Measurements from ENCODE around the gene HMGN2. TPM values are rescaled to one million over a fixed set of nuclear protein-coding genes. Genes with fewer than 3 reads are reported as not detected.
A peak's percentile ranks its signal among the peaks of the same experiment; 100 is the strongest.

HMGN2 gene
- polyA plus RNA-seq, 1 donor (not counting 4 experiments of a cell fraction or from before 2014, with no cell fraction given): 130 TPM

GRCh38 chr1:26468911-26469310 lies 3.3 kb upstream of the HMGN2 start:
- H3K4me3 ChIP-seq (ENCODE audit: control insufficient read depth in 2 of 3, extremely low read depth in 1 of 3, insufficient read depth in 2 of 3, low read depth in 1 of 3, low read length in 3 of 3): no peak overlapping the region
- DNase-seq (ENCODE audit: low read depth, low spot score) (peak; percentile 9), FAIRE-seq (peak; percentile 76)
- H3K9ac ChIP-seq (ENCODE audit: control insufficient read depth, extremely low read depth, insufficient read depth, low read length): no peak overlapping the region
- H3K79me2 ChIP-seq (ENCODE audit: control insufficient read depth, insufficient read depth, low read length): peaks cover 9% of the 10 kb centered on the region
- peak overlapping the region; percentile 1 for H3K4me2 ChIP-seq (ENCODE audit: control insufficient read depth, extremely low read depth, insufficient read depth, low read depth, low read length)
- no peak for TF ChIP-seq EZH2 (IDR thresholded peaks at IDR 0.05; ENCODE audit: low read length)
- no peak for TF ChIP-seq CTCF (optimal IDR thresholded peaks at IDR 0.05 in 1 of 3, IDR thresholded peaks at IDR 0.05 in 1 of 3, conservative IDR thresholded peaks at IDR 0.05 in 1 of 3; ENCODE audit: extremely low read depth in 1 of 3, insufficient read depth in 2 of 3, low read length in 3 of 3)
- H3K36me3 ChIP-seq (ENCODE audit: control insufficient read depth in 2 of 2, extremely low read depth in 1 of 2, insufficient read depth in 2 of 2, low read length in 2 of 2): peaks cover 27% of the 10 kb centered on the region in 2 experiments
- H3K27ac ChIP-seq (ENCODE audit: control insufficient read depth, insufficient read depth, low read length): no peak overlapping the region
- no peaks in the 10 kb centered on the region for H3K27me3 ChIP-seq (ENCODE audit: control insufficient read depth, extremely low read depth, insufficient read depth, low read length)
- H4K20me1 ChIP-seq (ENCODE audit: control insufficient read depth, extremely low read depth, insufficient read depth, low read length): peaks cover 15% of the 10 kb centered on the region
- dilution Hi-C loops (cut with MboI; ENCODE audit: extremely low pct_ligation_motif_present, low sequenced_read_pairs): no loop called here
- no peak overlapping the region for H2AFZ ChIP-seq (ENCODE audit: control insufficient read depth, low read length)
- H3K9me3 ChIP-seq (ENCODE audit: control insufficient read depth, low read depth, low read length): no peaks in the 10 kb centered on the region
- H3K9me1 ChIP-seq (ENCODE audit: control insufficient read depth, extremely low read depth, insufficient read depth, low read length): peaks cover 3% of the 10 kb centered on the region
- peaks cover 43% of the 10 kb centered on the region for H3K4me1 ChIP-seq (ENCODE audit: control insufficient read depth, extremely low read depth, insufficient read depth, low read length)

GRCh38 chr1:26469558-26469957 lies 2.7 kb upstream of the HMGN2 start:
- peaks cover 3% of the 10 kb centered on the region for H3K9me1 ChIP-seq (ENCODE audit: control insufficient read depth, extremely low read depth, insufficient read depth, low read length)
- no peak overlapping the region for H3K9ac ChIP-seq (ENCODE audit: control insufficient read depth, extremely low read depth, insufficient read depth, low read length)
- no peak for DNase-seq (ENCODE audit: low read depth, low spot score)
- no peak overlapping the region for H3K27ac ChIP-seq (ENCODE audit: control insufficient read depth, insufficient read depth, low read length)
- no peaks in the 10 kb centered on the region for H3K9me3 ChIP-seq (ENCODE audit: control insufficient read depth, low read depth, low read length)
- no peak overlapping the region for H2AFZ ChIP-seq (ENCODE audit: control insufficient read depth, low read length)
- H3K79me2 ChIP-seq (ENCODE audit: control insufficient read depth, insufficient read depth, low read length): peaks cover 13% of the 10 kb centered on the region
- H3K4me2 ChIP-seq (ENCODE audit: control insufficient read depth, extremely low read depth, insufficient read depth, low read depth, low read length): peak overlapping the region; percentile 85
- no peak for TF ChIP-seq CTCF (optimal IDR thresholded peaks at IDR 0.05 in 1 of 3, IDR thresholded peaks at IDR 0.05 in 1 of 3, conservative IDR thresholded peaks at IDR 0.05 in 1 of 3; ENCODE audit: extremely low read depth in 1 of 3, insufficient read depth in 2 of 3, low read length in 3 of 3)
- TF ChIP-seq EZH2 (IDR thresholded peaks at IDR 0.05; ENCODE audit: low read length): no peak
- H3K4me1 ChIP-seq (ENCODE audit: control insufficient read depth, extremely low read depth, insufficient read depth, low read length): peaks cover 50% of the 10 kb centered on the region
- H3K4me3 ChIP-seq (ENCODE audit: control insufficient read depth in 2 of 3, extremely low read depth in 1 of 3, insufficient read depth in 2 of 3, low read depth in 1 of 3, low read length in 3 of 3): no peak overlapping the region
- no peak for FAIRE-seq
- peaks cover 16% of the 10 kb centered on the region for H4K20me1 ChIP-seq (ENCODE audit: control insufficient read depth, extremely low read depth, insufficient read depth, low read length)
- dilution Hi-C loops (cut with MboI; ENCODE audit: extremely low pct_ligation_motif_present, low sequenced_read_pairs): no loop called here
- H3K36me3 ChIP-seq (ENCODE audit: control insufficient read depth in 2 of 2, extremely low read depth in 1 of 2, insufficient read depth in 2 of 2, low read length in 2 of 2): peaks cover 29 to 33% of the 10 kb centered on the region in 2 experiments
- H3K27me3 ChIP-seq (ENCODE audit: control insufficient read depth, extremely low read depth, insufficient read depth, low read length): no peaks in the 10 kb centered on the region
